Stimulated activated CD8-positive, alpha-beta memory T cell treated with anti-CD3 and anti-CD28 coated beads, Interleukin-12 subunit alpha, Interleukin-12 subunit beta, amount 100 ng/mL, for 24 hours (primary cell): ENCODE data around the gene MEI1.

ENCODE experiments used
- DNase-seq: peaks from one replicate; pipeline ENCODE4 v3.0.0-alpha.2; 2020; ENCODE audit errors: extremely low read depth

Gene MEI1

DNA sequence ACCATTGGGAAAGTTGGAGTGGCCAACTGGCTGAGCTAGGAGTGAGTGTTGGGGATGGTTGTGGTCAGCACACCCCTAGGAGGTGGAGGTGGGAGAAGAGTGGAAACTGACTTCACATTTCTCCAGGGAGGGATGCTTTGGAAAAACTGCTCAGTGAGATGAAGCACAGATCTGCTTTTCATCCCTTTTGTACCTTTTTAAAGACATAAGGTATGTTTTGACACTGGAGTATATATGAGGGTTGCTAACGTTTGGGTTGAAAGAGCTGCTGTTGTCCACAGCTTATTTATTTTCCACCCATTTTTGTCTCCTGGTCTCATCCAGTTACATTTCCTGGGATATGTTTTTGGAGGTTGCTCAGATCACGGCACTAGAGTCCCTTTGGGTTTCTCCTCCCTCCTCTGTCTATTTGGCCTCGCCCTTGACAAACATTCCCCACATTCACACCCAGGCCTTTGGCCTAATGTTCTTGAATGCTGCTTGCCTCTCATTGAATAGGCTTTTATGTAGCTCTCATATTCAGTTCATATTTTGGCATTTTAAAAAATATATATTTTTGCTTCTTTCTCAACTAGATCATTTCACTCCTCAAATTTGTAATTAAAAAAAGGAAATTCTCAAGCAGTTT lies 141.9 kb downstream of the MEI1 start:
- no peak for DNase-seq

DNA sequence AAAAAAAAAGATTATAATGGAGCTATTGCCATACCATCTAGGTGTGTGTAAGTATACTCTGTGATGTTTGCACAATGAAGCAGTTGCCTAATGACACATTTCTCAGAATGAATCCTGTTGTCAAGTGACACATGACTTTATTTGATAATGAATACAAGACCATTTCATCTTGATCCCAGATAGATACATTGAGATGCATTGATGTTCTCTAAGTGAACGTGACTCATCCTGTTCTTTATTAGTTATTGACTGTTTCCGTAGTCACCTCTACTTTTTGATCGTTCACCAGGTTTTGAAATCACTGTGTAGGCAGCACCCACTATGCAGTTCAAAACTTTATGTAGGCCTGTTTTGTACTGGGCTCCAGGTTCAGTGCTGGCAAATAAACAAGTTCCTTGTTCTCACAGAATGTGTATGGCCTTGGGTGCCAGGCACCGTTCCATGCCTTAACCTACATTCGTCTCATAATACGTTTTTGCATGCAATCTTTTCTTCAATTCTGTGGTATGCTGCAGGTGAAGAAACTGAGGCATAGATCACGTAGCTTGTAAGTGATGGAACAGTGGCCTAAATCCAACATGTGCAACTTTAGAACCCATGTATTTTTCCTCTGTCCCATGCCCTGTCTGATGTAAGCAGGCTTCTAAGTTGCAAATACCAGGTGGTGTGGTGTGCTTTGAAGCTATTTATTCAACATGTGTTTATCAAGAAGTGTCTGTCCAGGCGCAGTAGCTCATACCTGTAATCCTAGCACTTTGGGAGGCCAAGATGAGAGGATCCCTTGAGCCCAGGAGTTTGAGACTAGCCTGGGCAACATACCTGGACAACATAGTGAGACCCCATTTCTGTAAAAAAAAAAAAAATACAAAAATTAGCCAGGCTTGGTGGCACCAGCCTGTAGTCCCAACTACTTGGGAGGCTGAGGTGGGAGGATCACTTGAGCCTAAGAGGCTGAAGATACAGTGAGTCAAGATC lies 144.0 kb downstream of the MEI1 start:
- DNase-seq, result no peak

DNA sequence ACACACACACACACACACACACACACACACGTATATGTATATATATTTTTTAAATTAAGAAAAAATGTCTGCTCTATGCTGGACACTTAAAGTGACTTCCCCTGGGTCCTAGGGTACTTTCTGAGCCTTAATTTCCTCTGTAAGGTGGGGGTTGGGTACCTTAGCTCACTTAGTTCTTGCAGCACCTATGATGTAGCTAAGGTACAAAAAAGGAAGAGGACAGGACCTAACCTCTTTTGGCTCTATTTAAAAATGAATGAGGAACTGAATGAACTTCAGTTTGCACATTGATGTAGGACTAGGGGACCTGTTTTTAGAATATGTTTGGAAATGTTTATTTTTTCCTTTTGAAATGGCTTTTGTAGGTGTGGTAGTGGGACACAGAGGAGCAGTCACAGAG lies 144.7 kb downstream of the MEI1 start:
- DNase-seq, result no peak

DNA sequence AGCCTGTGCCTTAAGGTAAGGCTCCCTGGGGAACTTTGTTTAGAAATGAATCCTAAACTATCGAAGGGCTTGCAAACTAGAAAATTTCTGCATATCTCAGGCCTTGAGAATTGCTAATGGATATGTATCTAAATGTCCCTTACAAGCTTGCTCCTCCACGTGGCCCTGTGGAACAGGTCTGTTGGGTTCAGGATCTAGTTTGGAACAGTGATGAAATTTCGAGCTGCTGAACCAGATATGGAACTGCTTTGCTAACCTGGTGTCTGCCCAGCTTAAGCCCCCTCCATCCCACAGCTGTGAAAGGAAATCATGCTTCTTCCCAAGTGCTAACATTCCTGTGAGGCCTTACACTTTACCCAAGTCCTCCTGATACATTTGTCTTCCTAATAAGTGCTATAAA lies 145.2 kb downstream of the MEI1 start:
- DNase-seq, result no peak

DNA sequence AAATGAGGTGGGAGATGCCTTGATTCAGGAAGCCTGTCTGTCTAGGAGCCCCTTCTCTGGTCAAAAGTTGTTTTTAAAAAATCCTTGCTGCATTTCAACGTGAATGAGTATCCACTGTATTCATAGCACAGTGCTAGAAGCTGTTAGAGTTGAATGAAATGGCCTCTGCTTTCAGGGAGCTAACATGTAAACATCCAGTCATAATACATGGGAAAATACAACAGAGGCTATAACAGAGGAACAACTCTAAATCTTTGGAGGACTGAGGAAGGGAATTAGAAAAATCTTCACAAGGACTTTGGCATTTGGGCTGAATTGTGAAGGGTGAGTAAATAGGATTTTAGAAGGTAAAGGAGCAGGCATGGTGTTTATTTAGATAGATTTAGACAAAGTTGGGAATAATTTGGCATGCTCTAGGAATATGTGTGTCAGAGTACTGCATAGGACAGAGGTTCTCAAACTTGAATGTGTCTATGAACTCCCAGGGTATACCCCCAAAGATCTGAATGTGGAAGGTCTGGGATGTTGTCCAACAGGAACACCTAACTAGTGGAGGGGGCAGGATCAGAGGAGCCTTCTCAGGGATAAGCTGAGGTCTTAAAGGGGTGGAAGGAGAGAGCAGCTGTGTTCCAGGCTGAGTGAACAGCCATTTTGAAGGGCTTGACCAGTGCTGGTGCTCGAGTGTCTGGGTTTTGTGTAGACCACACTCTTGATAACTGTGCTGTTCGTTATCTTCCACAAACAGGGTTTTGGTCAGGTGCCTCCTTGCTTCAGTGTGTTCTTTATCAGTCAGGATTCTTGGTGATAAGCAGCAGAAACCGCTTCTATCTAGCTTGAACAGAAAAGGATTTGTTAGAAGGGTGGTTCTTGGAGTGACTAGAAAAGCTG lies 146.3 kb downstream of the MEI1 start:
- DNase-seq, result no peak

DNA sequence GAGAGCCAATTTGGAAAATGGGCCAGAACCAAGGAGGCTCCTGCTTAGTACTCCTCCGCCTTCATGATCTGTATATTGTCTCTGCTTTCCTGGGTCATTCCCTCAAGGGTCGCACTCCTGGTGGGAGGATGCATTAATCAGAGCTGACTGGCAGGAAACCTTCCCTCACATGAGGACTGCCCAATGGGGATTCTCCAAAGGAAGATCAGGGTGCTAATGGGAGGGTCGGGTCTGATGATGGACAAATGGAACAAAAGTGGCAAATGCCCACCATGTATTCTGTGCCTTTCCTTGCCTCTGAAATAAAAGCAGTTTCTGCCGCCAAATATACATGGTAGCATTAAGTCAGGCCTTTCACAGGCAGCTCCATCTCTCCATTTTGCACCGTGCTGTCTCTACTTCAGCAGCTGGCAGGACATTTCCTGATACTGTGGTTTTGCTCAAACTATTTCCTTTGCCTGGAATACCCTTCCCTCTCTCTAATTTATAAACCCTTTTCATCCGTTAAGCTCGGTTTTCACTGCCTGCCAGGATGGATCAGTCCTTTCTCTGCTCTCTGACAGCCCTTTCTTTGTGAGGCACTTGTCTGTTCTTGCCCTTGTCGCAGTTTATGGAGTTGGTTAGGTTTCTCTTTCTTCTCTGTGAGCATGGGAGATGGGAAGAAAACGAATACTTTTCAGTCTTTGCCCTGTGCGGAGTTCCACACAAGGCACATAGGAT lies 147.1 kb downstream of the MEI1 start:
- no peak for DNase-seq

DNA sequence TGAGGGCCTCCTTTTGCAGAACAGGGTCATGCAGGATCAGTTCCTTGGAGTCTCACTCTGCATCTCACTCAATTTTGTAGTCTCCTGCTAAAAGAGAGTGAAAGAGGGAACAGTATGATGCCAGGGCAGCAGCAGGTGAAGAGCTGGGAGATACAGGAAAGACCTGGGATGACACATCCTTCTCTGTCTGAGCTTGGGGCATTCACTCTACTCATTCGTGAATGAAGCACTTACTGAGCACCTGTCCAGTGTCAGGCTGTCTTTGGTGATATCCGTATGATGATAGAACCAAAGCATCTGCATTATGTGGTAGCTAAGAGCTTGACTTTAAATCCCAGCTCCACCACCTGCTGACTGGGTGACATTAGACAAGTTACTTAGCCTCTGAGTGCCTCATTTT lies 148.0 kb downstream of the MEI1 start:
- no peak for DNase-seq

DNA sequence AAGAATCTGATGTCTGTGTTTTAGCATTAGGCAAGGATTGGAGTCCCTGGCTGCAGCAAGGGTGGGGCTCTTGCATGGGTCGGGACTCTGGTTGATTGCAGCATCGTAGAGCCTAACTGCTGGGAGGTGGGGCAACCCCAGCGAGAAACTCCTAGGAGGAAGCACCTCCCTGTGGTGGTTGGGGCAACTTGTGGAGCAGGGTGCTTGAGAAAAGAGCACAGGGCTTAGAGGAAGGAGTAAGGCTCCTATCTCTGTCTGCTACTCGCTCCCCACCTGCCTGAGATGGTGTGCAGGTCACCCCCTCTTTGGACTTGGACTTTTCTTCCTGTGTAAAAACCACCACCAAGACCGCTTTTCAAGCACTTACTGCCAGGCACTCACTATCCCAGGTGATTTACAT lies 149.2 kb downstream of the MEI1 start:
- DNase-seq, result no peak
